ENCODE results near the gene TUBGCP2. TPM values are rescaled to one million over a fixed set of nuclear protein-coding genes. Genes with fewer than 3 reads are reported as not detected.

TUBGCP2 gene
- total RNA-seq, 6 experiments from 2014 or later, result 72.5 to 80.8 (median 77.7) TPM

- no peaks in the 10 kb centered on the region for H3K27me3 Mint-ChIP-seq (ENCODE audit: insufficient read depth)
- H3K27ac Mint-ChIP-seq, result no peak overlapping the region
- no peak for TF ChIP-seq CTCF (IDR thresholded peaks at IDR 0.05)
- no peaks in the 10 kb centered on the region for H3K36me3 Mint-ChIP-seq (ENCODE audit: low read depth)
- H3K4me1 Mint-ChIP-seq (ENCODE audit: low read depth), result no peaks in the 10 kb centered on the region
- DNase-seq, result no peak
- H3K9me3 Mint-ChIP-seq, result no peaks in the 10 kb centered on the region
- H3K4me3 Mint-ChIP-seq, result no peak overlapping the region
Measured at GRCh38 chr10:133270773-133271297, 37.8 kb downstream of the TUBGCP2 start.

- H3K27ac Mint-ChIP-seq, result no peak overlapping the region
- no peak overlapping the region for H3K4me3 Mint-ChIP-seq
- TF ChIP-seq CTCF (IDR thresholded peaks at IDR 0.05), result no peak
- no peaks in the 10 kb centered on the region for H3K36me3 Mint-ChIP-seq (ENCODE audit: low read depth)
- no peak for DNase-seq
- no peaks in the 10 kb centered on the region for H3K9me3 Mint-ChIP-seq
- H3K4me1 Mint-ChIP-seq (ENCODE audit: low read depth), result no peaks in the 10 kb centered on the region
- H3K27me3 Mint-ChIP-seq (ENCODE audit: insufficient read depth), result no peaks in the 10 kb centered on the region; the same call in 1 of the 2 replicates
Measured at GRCh38 chr10:133270204-133270603, 38.5 kb downstream of the TUBGCP2 start.

- H3K27me3 Mint-ChIP-seq (ENCODE audit: insufficient read depth), result no peaks in the 10 kb centered on the region; the same call in 1 of the 2 replicates
- DNase-seq, result no peak
Measured at GRCh38 chr10:133269367-133269766, 39.3 kb downstream of the TUBGCP2 start.

GRCh38 chr10:133268532-133268931, 40.1 kb downstream of the TUBGCP2 start:
- Mint-ChIP-seq H3K4me3 (no peak overlapping the region), H3K4me1 (ENCODE audit: low read depth) (peaks cover 4% of the 10 kb centered on the region; the same call in 1 of the 2 replicates), H3K27me3 (ENCODE audit: insufficient read depth) (no peaks in the 10 kb centered on the region; the same call in 1 of the 2 replicates), H3K9me3 (no peaks in the 10 kb centered on the region), H3K27ac (no peak overlapping the region), H3K36me3 (ENCODE audit: low read depth) (no peaks in the 10 kb centered on the region)
- no peak for DNase-seq
- no peak for TF ChIP-seq CTCF (IDR thresholded peaks at IDR 0.05)

More at GRCh38 chr10:133269367-133269766, 39.3 kb downstream of the TUBGCP2 start:
- Mint-ChIP-seq H3K27ac (no peak overlapping the region), H3K36me3 (ENCODE audit: low read depth) (no peaks in the 10 kb centered on the region), H3K4me1 (ENCODE audit: low read depth) (peaks cover 2% of the 10 kb centered on the region; the same call in 1 of the 2 replicates), H3K4me3 (no peak overlapping the region), H3K9me3 (no peaks in the 10 kb centered on the region)
- no peak for TF ChIP-seq CTCF (IDR thresholded peaks at IDR 0.05)

- DNase-seq, result no peak
- H3K4me1 Mint-ChIP-seq (ENCODE audit: low read depth), result peaks cover 4% of the 10 kb centered on the region; the same call in 1 of the 2 replicates
- no peak overlapping the region for H3K27ac Mint-ChIP-seq
- H3K36me3 Mint-ChIP-seq (ENCODE audit: low read depth), result no peaks in the 10 kb centered on the region
- H3K9me3 Mint-ChIP-seq, result no peaks in the 10 kb centered on the region
- H3K4me3 Mint-ChIP-seq, result no peak overlapping the region
- TF ChIP-seq CTCF (IDR thresholded peaks at IDR 0.05), result peak; percentile 12; the same call in 1 of the 2 replicates
- no peaks in the 10 kb centered on the region; the same call in 1 of the 2 replicates for H3K27me3 Mint-ChIP-seq (ENCODE audit: insufficient read depth)
Measured at GRCh38 chr10:133267829-133268228, 40.8 kb downstream of the TUBGCP2 start.
